Measurements from ENCODE around the gene IFITM1.
"Not testable (repeated sequence)": the region's sequence is repeated elsewhere in the genome, so short reads cannot be mapped to it uniquely, and the experiment has no call there.

IFITM1 gene

GRCh38 chr11:352456-353031 lies 38.7 kb downstream of the IFITM1 start:
- Histone ChIP-seq H3K4me3 (ENCODE audit: low read length) (no peak overlapping the region), H3K36me3 (ENCODE audit: control insufficient read depth, low read depth, low read length) (no peaks in the 10 kb centered on the region), H3K4me1 (ENCODE audit: control insufficient read depth, low read depth, low read length) (peaks cover 11% of the 10 kb centered on the region), H3K27ac (ENCODE audit: low read length) (no peak overlapping the region), H3K27me3 (ENCODE audit: control insufficient read depth, insufficient read depth, low read length) (no peaks in the 10 kb centered on the region), H3K9me3 (ENCODE audit: control insufficient read depth, low read depth, low read length) (no peaks in the 10 kb centered on the region), H3K9ac (ENCODE audit: low read length) (no peak overlapping the region)

- no peak overlapping the region for H3K9ac ChIP-seq (ENCODE audit: low read length)
- no peaks in the 10 kb centered on the region for H3K36me3 ChIP-seq (ENCODE audit: control insufficient read depth, low read depth, low read length)
- H3K27me3 ChIP-seq (ENCODE audit: control insufficient read depth, insufficient read depth, low read length): no peaks in the 10 kb centered on the region
- H3K27ac ChIP-seq (ENCODE audit: low read length): no peak overlapping the region
- no peaks in the 10 kb centered on the region for H3K9me3 ChIP-seq (ENCODE audit: control insufficient read depth, low read depth, low read length)
- no peak overlapping the region for H3K4me3 ChIP-seq (ENCODE audit: low read length)
- H3K4me1 ChIP-seq (ENCODE audit: control insufficient read depth, low read depth, low read length): peaks cover 11% of the 10 kb centered on the region
Measured at GRCh38 chr11:353179-353873, 39.5 kb downstream of the IFITM1 start.

GRCh38 chr11:355581-356458 lies 42.0 kb downstream of the IFITM1 start:
- peaks cover 11% of the 10 kb centered on the region for H3K4me1 ChIP-seq (ENCODE audit: control insufficient read depth, low read depth, low read length)
- H3K36me3 ChIP-seq (ENCODE audit: control insufficient read depth, low read depth, low read length): no peaks in the 10 kb centered on the region
- peak overlapping the region; percentile 41 for H3K4me3 ChIP-seq (ENCODE audit: low read length)
- H3K9ac ChIP-seq (ENCODE audit: low read length): peak overlapping the region; percentile 68
- H3K27ac ChIP-seq (ENCODE audit: low read length): peak overlapping the region; percentile 89
- no peaks in the 10 kb centered on the region for H3K27me3 ChIP-seq (ENCODE audit: control insufficient read depth, insufficient read depth, low read length)
- peaks cover 4% of the 10 kb centered on the region for H3K9me3 ChIP-seq (ENCODE audit: control insufficient read depth, low read depth, low read length)

- H3K27ac ChIP-seq (ENCODE audit: low read length): no peak overlapping the region
- peaks cover 4% of the 10 kb centered on the region for H3K9me3 ChIP-seq (ENCODE audit: control insufficient read depth, low read depth, low read length)
- H3K4me1 ChIP-seq (ENCODE audit: control insufficient read depth, low read depth, low read length): peaks cover 11% of the 10 kb centered on the region
- H3K27me3 ChIP-seq (ENCODE audit: control insufficient read depth, insufficient read depth, low read length): no peaks in the 10 kb centered on the region
- H3K4me3 ChIP-seq (ENCODE audit: low read length): no peak overlapping the region
- no peaks in the 10 kb centered on the region for H3K36me3 ChIP-seq (ENCODE audit: control insufficient read depth, low read depth, low read length)
- H3K9ac ChIP-seq (ENCODE audit: low read length): no peak overlapping the region
Measured at GRCh38 chr11:356610-357009, 42.8 kb downstream of the IFITM1 start.

- Histone ChIP-seq H3K9ac (ENCODE audit: low read length) (no peak overlapping the region), H3K27me3 (ENCODE audit: control insufficient read depth, insufficient read depth, low read length) (no peaks in the 10 kb centered on the region), H3K27ac (ENCODE audit: low read length) (no peak overlapping the region), H3K4me3 (ENCODE audit: low read length) (no peak overlapping the region), H3K36me3 (ENCODE audit: control insufficient read depth, low read depth, low read length) (no peaks in the 10 kb centered on the region), H3K4me1 (ENCODE audit: control insufficient read depth, low read depth, low read length) (peaks cover 11% of the 10 kb centered on the region), H3K9me3 (ENCODE audit: control insufficient read depth, low read depth, low read length) (peaks cover 4% of the 10 kb centered on the region)
Measured at GRCh38 chr11:357582-357981, 43.7 kb downstream of the IFITM1 start.

GRCh38 chr11:358129-358800 lies 44.4 kb downstream of the IFITM1 start:
- no peaks in the 10 kb centered on the region for H3K27me3 ChIP-seq (ENCODE audit: control insufficient read depth, insufficient read depth, low read length)
- no peak overlapping the region for H3K9ac ChIP-seq (ENCODE audit: low read length)
- H3K9me3 ChIP-seq (ENCODE audit: control insufficient read depth, low read depth, low read length): peaks cover 4% of the 10 kb centered on the region
- H3K27ac ChIP-seq (ENCODE audit: low read length): no peak overlapping the region
- no peaks in the 10 kb centered on the region for H3K36me3 ChIP-seq (ENCODE audit: control insufficient read depth, low read depth, low read length)
- H3K4me1 ChIP-seq (ENCODE audit: control insufficient read depth, low read depth, low read length): peaks cover 11% of the 10 kb centered on the region
- H3K4me3 ChIP-seq (ENCODE audit: low read length): no peak overlapping the region

- Histone ChIP-seq H3K36me3 (ENCODE audit: control insufficient read depth, low read depth, low read length) (no peaks in the 10 kb centered on the region), H3K27me3 (ENCODE audit: control insufficient read depth, insufficient read depth, low read length) (no peaks in the 10 kb centered on the region), H3K4me1 (ENCODE audit: control insufficient read depth, low read depth, low read length) (peaks cover 7% of the 10 kb centered on the region), H3K9me3 (ENCODE audit: control insufficient read depth, low read depth, low read length) (peaks cover 4% of the 10 kb centered on the region), H3K27ac (ENCODE audit: low read length) (no peak overlapping the region), H3K9ac (ENCODE audit: low read length) (no peak overlapping the region), H3K4me3 (ENCODE audit: low read length) (no peak overlapping the region)
Measured at GRCh38 chr11:359181-359714, 45.4 kb downstream of the IFITM1 start.

GRCh38 chr11:360326-361280 lies 46.8 kb downstream of the IFITM1 start:
- Histone ChIP-seq H3K36me3 (ENCODE audit: control insufficient read depth, low read depth, low read length) (no peaks in the 10 kb centered on the region), H3K27ac (ENCODE audit: low read length) (no peak overlapping the region), H3K9ac (ENCODE audit: low read length) (no peak overlapping the region), H3K9me3 (ENCODE audit: control insufficient read depth, low read depth, low read length) (peaks cover 4% of the 10 kb centered on the region), H3K4me3 (ENCODE audit: low read length) (no peak overlapping the region), H3K27me3 (ENCODE audit: control insufficient read depth, insufficient read depth, low read length) (no peaks in the 10 kb centered on the region), H3K4me1 (ENCODE audit: control insufficient read depth, low read depth, low read length) (peaks cover 1% of the 10 kb centered on the region)

- no peak overlapping the region for H3K4me3 ChIP-seq (ENCODE audit: low read length)
- no peaks in the 10 kb centered on the region for H3K36me3 ChIP-seq (ENCODE audit: control insufficient read depth, low read depth, low read length)
- H3K27me3 ChIP-seq (ENCODE audit: control insufficient read depth, insufficient read depth, low read length): no peaks in the 10 kb centered on the region
- no peak overlapping the region for H3K27ac ChIP-seq (ENCODE audit: low read length)
- no peaks in the 10 kb centered on the region for H3K4me1 ChIP-seq (ENCODE audit: control insufficient read depth, low read depth, low read length)
- no peak overlapping the region for H3K9ac ChIP-seq (ENCODE audit: low read length)
- H3K9me3 ChIP-seq (ENCODE audit: control insufficient read depth, low read depth, low read length): peaks cover 4% of the 10 kb centered on the region
Measured at GRCh38 chr11:362642-363442, 49.0 kb downstream of the IFITM1 start.

GRCh38 chr11:363443-363805 lies 49.6 kb downstream of the IFITM1 start:
- not testable (repeated sequence) for H3K9ac ChIP-seq (ENCODE audit: low read length); H3K9me3 ChIP-seq (ENCODE audit: control insufficient read depth, low read depth, low read length); H3K36me3 ChIP-seq (ENCODE audit: control insufficient read depth, low read depth, low read length); H3K27ac ChIP-seq (ENCODE audit: low read length); H3K4me1 ChIP-seq (ENCODE audit: control insufficient read depth, low read depth, low read length); H3K27me3 ChIP-seq (ENCODE audit: control insufficient read depth, insufficient read depth, low read length); H3K4me3 ChIP-seq (ENCODE audit: low read length)

Measured in iPS-18a (cell line).